Measurements from ENCODE around the gene CBLN3. TPM values are rescaled to one million over a fixed set of nuclear protein-coding genes. Genes with fewer than 3 reads are reported as not detected.

Gene CBLN3
- total and polyA plus RNA-seq, 2 experiments from 2014 or later, result 2.4 to 5.6 TPM

- in situ Hi-C loops (cut with MboI), result no loop called here
- no peak overlapping the region for H3K9ac ChIP-seq
- no peaks in the 10 kb centered on the region for H3K27me3 ChIP-seq (replicated peaks; ENCODE audit: insufficient read depth)
- DNase-seq, result no peak
- peaks cover 3% of the 10 kb centered on the region; the same call in 1 of the 2 replicates for H3K9me2 ChIP-seq (ENCODE audit: insufficient read depth)
- no peak overlapping the region for H3K4me2 ChIP-seq (ENCODE audit: unreplicated experiment)
- H4K20me1 ChIP-seq (ENCODE audit: insufficient read depth), result no peaks in the 10 kb centered on the region
- WGBS, 2 experiments (ENCODE audit: low coverage in 1 of 2, low lambda C conversion rate in 2 of 2, missing lambda C conversion rate in 2 of 2), result 85 to 87% methylated on average over 3 of the region's 3 CpGs
- H3F3A ChIP-seq (ENCODE audit: insufficient read depth), result no peaks in the 10 kb centered on the region
- H3K4me1 ChIP-seq (ENCODE audit: insufficient read depth), result no peaks in the 10 kb centered on the region
- H3K9me3 ChIP-seq (ENCODE audit: low read depth), result no peaks in the 10 kb centered on the region
- H3K4me3 ChIP-seq, result no peak overlapping the region
- no peaks in the 10 kb centered on the region for H3K36me3 ChIP-seq (ENCODE audit: low read depth)
- TF ChIP-seq EZH2 (IDR thresholded peaks at IDR 0.05; ENCODE audit: insufficient read depth, poor library complexity, severe bottlenecking) (no peak), EZH2phosphoT487 (IDR thresholded peaks at IDR 0.05; ENCODE audit: insufficient read depth, low read depth) (no peak)
- no peaks in the 10 kb centered on the region for H3K79me2 ChIP-seq (ENCODE audit: insufficient read depth)
- H2AFZ ChIP-seq, result no peak overlapping the region
- no peak overlapping the region for H3K27ac ChIP-seq
These were observed 36.3 kb upstream of the CBLN3 start for GRCh38 chr14:24465805-24466204.

- Histone ChIP-seq H3K27me3 (replicated peaks; ENCODE audit: insufficient read depth) (no peaks in the 10 kb centered on the region), H2AFZ (no peak overlapping the region), H4K20me1 (ENCODE audit: insufficient read depth) (no peaks in the 10 kb centered on the region), H3K79me2 (ENCODE audit: insufficient read depth) (no peaks in the 10 kb centered on the region), H3K4me2 (ENCODE audit: unreplicated experiment) (no peak overlapping the region), H3K9ac (no peak overlapping the region), H3K4me1 (ENCODE audit: insufficient read depth) (no peaks in the 10 kb centered on the region), H3K9me3 (ENCODE audit: low read depth) (no peaks in the 10 kb centered on the region), H3K36me3 (ENCODE audit: low read depth) (no peaks in the 10 kb centered on the region), H3K27ac (no peak overlapping the region), H3K9me2 (ENCODE audit: insufficient read depth) (peaks cover 3% of the 10 kb centered on the region; the same call in 1 of the 2 replicates), H3K4me3 (no peak overlapping the region), H3F3A (ENCODE audit: insufficient read depth) (no peaks in the 10 kb centered on the region)
- no peak for DNase-seq
- 95 to 97% methylated on average over 3 of the region's 3 CpGs for WGBS, 2 experiments (ENCODE audit: low coverage in 1 of 2, low lambda C conversion rate in 2 of 2, missing lambda C conversion rate in 2 of 2)
- no peak for TF ChIP-seq EZH2 (IDR thresholded peaks at IDR 0.05; ENCODE audit: insufficient read depth, poor library complexity, severe bottlenecking)
- TF ChIP-seq EZH2phosphoT487 (IDR thresholded peaks at IDR 0.05; ENCODE audit: insufficient read depth, low read depth), result no peak
- in situ Hi-C loops (cut with MboI), result no loop called here
These were observed 35.9 kb upstream of the CBLN3 start for GRCh38 chr14:24465368-24465767.

GRCh38 chr14:24463884-24464785 lies 34.7 kb upstream of the CBLN3 start:
- Histone ChIP-seq H3K36me3 (ENCODE audit: low read depth) (no peaks in the 10 kb centered on the region), H3K27me3 (replicated peaks; ENCODE audit: insufficient read depth) (no peaks in the 10 kb centered on the region), H3K4me1 (ENCODE audit: insufficient read depth) (no peaks in the 10 kb centered on the region), H3K9me3 (ENCODE audit: low read depth) (no peaks in the 10 kb centered on the region), H3K79me2 (ENCODE audit: insufficient read depth) (no peaks in the 10 kb centered on the region), H2AFZ (no peak overlapping the region), H3K4me3 (no peak overlapping the region), H3K4me2 (ENCODE audit: unreplicated experiment) (no peak overlapping the region), H3K9ac (no peak overlapping the region), H3K27ac (no peak overlapping the region), H3F3A (ENCODE audit: insufficient read depth) (no peaks in the 10 kb centered on the region), H4K20me1 (ENCODE audit: insufficient read depth) (no peaks in the 10 kb centered on the region), H3K9me2 (ENCODE audit: insufficient read depth) (peaks cover 3% of the 10 kb centered on the region; the same call in 1 of the 2 replicates)
- no peak for DNase-seq
- 61 to 63% methylated on average over 4 of the region's 4 CpGs for WGBS, 2 experiments (ENCODE audit: low coverage in 1 of 2, low lambda C conversion rate in 2 of 2, missing lambda C conversion rate in 2 of 2)
- no peak for TF ChIP-seq EZH2 (IDR thresholded peaks at IDR 0.05; ENCODE audit: insufficient read depth, poor library complexity, severe bottlenecking)
- no peak for TF ChIP-seq EZH2phosphoT487 (IDR thresholded peaks at IDR 0.05; ENCODE audit: insufficient read depth, low read depth)
- in situ Hi-C loops (cut with MboI), result no loop called here

GRCh38 chr14:24463017-24463883 lies 33.8 kb upstream of the CBLN3 start:
- H3K36me3 ChIP-seq (ENCODE audit: low read depth), result no peaks in the 10 kb centered on the region
- no peaks in the 10 kb centered on the region for H4K20me1 ChIP-seq (ENCODE audit: insufficient read depth)
- no peak overlapping the region for H3K4me3 ChIP-seq
- in situ Hi-C loops (cut with MboI), result no loop called here
- no peak overlapping the region for H3K4me2 ChIP-seq (ENCODE audit: unreplicated experiment)
- peaks cover 3% of the 10 kb centered on the region; the same call in 1 of the 2 replicates for H3K9me2 ChIP-seq (ENCODE audit: insufficient read depth)
- H3K27ac ChIP-seq, result no peak overlapping the region
- no peaks in the 10 kb centered on the region for H3K27me3 ChIP-seq (replicated peaks; ENCODE audit: insufficient read depth)
- no peaks in the 10 kb centered on the region for H3F3A ChIP-seq (ENCODE audit: insufficient read depth)
- H3K79me2 ChIP-seq (ENCODE audit: insufficient read depth), result no peaks in the 10 kb centered on the region
- no peaks in the 10 kb centered on the region for H3K4me1 ChIP-seq (ENCODE audit: insufficient read depth)
- H3K9ac ChIP-seq, result no peak overlapping the region
- TF ChIP-seq EZH2 (IDR thresholded peaks at IDR 0.05; ENCODE audit: insufficient read depth, poor library complexity, severe bottlenecking) (no peak), EZH2phosphoT487 (IDR thresholded peaks at IDR 0.05; ENCODE audit: insufficient read depth, low read depth) (no peak)
- H3K9me3 ChIP-seq (ENCODE audit: low read depth), result no peaks in the 10 kb centered on the region
- DNase-seq, result no peak
- WGBS, 2 experiments (ENCODE audit: low coverage in 1 of 2, low lambda C conversion rate in 2 of 2, missing lambda C conversion rate in 2 of 2), result 69 to 72% methylated on average over 5 of the region's 5 CpGs
- no peak overlapping the region for H2AFZ ChIP-seq

Measured in GM23248 (cell line).